Measurements from ENCODE around the gene RRM1.
"Not testable (repeated sequence)": the region's sequence is repeated elsewhere in the genome, so short reads cannot be mapped to it uniquely, and the experiment has no call there.

RRM1 gene

DNA sequence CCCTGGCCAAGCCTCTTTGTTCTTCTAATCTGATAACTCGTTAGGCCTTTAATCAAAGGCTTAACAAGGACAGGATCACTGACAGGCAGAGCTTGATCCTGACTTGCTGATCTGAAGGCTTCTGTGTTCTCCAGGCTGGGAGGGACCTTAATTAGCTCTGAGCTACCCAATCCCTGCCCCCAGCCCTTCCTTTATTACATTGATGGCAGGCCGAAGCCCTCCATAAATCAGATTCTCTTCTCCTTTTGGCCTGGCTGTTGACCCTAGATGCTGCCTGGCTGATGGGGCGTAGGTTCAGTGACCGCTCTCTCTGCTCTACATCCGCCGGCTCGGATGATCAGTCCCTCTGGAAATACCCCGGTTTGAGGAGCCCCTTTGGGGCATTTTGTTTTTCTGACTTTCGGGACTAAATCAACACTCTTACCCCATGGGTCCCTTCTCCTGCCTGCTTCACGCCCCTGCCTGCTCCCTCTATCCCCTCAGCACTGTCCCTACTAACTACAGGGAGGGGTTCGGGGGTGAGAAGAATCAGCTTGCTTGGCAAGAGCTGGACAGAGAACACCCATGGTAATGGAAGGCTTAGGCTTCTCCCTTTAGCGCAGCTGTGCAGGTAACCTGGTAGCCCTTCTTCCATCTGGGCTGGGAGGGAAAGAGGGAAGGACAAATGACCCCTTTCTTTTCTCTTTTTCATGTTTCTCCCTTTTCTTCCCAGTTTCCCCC, 10.0 kb upstream of the RRM1 start:
- no peak for DNase-seq

DNA sequence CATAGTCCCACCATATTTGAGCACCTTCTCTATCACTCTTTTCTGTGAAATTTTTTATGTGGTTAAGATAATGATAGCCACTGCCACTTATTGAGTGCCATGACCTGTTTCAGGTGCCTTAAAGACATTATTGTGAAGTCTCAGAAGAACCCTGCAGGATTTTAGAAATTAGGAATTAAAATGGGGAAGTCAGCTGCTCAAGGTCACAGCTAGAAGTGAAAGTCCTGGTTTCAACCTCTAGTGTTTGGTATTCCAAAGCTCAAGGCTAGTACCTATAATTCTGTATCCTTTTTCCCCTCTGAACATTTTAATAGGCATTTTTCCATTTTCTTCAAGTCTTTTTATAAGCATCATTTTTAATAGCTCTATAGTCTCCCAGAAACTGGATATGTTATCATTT, 9.0 kb upstream of the RRM1 start:
- no peak for DNase-seq

DNA sequence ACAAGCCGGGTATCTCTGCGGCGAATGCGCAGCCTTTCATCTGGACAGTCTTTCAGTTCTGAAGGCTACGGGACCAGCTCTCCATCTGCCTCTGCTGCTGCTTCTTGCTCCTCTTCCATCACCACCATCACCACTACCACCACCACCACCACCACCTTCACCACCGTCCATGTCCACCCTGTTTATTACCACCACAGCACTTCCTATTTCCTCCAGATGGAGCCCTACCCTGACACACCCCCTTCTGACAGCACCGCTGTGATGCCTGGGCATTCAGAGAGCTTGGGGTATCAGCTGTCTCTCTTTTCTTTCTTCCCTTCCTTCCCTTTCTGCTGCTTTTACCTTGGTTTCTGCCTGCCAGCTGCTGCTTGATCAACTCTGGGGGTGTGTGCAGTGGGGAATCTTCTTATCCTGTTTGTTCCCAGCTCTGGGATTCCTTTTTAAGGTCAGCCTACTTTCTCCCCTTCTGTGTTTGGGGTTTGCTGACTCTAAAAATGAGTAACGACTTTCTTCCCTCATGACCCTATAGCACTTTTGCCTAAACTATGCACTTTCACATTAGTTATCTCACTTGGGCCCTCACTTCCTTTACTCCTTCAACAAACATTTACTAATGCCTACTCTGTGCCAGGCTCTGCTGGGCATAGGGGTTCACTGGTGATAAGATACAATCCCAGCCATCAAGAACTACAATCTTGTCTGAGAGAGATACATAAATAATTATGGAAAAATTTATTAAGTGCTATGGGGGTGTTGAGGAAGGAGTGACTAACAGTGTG, 7.8 kb upstream of the RRM1 start:
- DNase-seq, result no peak

- DNase-seq, result no peak
Measured at GRCh38 chr11:4087551-4087950, 7.0 kb upstream of the RRM1 start.

DNA sequence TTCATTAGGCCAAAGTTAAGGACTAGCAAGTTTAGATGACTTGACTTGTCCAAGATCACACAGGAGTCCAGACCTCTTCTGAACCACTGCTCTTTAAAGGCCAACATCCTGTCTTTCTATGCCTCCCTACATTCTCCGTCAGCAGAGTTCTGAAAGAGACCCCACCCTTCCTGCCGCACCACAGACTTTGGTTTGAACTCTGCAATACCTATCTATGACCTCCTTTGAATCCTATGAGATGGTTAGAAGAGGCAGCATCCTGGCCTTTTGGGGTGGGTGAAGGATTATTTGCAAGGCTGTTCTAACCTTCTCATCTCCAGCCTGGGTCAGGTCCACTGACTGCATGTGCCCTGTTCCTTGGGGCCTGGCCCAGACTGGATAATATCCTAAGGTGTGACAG, 4.3 kb upstream of the RRM1 start:
- peak; percentile 47 for DNase-seq

- DNase-seq, result no peak
Measured at GRCh38 chr11:4092026-4092425, 2.6 kb upstream of the RRM1 start.

- DNase-seq, result no peak
Measured at GRCh38 chr11:4093519-4094347, 866 bp upstream of the RRM1 start.

DNA sequence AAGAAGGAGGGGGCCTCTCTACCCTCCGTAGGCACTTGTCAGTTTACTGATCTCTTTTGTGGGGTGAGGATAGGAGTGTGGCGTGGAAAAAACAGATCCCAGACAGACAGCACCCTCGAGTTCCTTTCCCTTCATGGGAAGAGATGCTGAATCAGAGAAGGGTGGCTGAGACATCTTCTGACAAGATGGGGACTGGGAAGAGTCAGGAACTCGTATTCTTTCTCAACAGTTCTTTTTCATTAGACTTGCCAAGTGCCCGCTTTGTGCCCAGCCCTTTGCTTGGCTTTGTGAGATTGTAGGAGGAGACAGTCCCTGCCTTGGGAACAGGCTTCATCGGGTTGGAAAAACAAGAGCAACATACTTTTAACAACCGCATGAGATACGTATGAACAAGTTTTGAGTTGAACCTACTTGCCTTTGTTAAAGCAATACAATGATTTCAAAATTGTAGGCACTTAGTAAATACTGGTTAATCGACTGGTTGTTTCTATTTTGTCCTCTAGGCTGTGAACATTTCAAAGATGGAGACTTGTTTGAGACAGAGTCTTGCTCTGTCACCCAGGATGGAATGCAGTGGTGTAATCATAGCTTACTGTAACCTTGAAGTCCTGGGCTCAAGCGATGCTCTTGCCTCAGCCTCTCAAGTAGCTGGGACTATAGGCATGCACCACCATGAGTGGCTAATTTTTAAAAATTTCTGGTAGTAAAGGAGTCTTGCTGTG, 1.1 kb downstream of the RRM1 start:
- no peak for DNase-seq

GRCh38 chr11:4098026-4098621, 3.5 kb downstream of the RRM1 start:
- DNase-seq, result no peak

DNA sequence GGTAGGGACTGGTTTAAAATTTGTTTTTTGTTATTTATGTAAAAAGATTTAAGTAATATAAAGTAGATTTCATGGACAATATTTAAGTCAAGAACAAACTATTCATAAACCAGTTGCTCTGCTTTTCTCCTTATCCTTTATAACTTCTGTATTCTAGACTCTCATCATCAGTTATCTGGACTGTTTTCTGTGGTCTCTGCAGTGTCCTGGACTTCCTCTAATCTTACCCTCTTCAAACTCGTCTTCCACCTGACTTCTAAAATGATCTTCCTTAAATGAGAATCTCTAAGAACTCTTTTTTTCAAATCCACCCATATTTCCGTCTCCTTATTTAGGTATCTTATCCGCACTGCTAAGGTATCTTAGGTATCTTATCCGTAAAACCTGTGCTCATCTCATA, 8.1 kb downstream of the RRM1 start:
- no peak for DNase-seq

DNA sequence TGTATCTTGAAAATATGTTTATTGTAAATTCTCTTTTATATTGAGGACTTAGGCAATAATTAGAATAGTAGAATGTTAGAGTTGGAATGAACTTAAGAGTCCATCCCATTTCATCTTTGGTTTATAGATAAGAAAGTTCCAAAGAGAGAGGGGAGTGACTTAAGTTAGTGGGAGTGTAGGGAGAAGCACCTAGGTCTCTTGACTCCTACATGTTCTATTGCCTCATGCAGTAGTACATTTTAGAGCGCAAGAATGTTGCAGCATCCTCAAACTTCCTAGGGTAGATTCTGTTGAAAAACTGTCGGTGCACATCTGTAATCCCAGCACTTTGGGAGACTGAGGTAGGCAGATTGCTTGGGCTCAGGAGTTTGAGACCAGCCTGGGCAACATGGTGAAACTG, 8.7 kb downstream of the RRM1 start:
- DNase-seq, result no peak

GRCh38 chr11:4105916-4106315, 11.3 kb downstream of the RRM1 start:
- DNase-seq, result no peak

DNA sequence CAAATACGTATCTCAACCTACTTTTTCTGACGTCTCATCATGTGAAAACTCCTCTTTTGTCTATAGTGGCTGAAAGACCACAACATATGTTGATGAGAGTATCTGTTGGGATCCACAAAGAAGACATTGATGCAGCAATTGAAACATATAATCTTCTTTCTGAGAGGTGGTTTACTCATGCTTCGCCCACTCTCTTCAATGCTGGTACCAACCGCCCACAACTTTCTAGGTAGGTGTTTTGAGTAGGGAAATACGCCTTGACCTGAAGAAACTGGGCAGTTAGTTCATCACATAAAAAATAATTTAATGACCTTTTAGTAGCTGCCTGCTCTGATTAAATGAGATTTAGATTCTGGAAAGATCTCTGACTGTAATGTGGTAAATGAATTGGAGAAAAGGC, 17.2 kb downstream of the RRM1 start:
- DNase-seq, result no peak

- DNase-seq, result no peak
Measured at GRCh38 chr11:4115128-4115527, 20.5 kb downstream of the RRM1 start.

DNA sequence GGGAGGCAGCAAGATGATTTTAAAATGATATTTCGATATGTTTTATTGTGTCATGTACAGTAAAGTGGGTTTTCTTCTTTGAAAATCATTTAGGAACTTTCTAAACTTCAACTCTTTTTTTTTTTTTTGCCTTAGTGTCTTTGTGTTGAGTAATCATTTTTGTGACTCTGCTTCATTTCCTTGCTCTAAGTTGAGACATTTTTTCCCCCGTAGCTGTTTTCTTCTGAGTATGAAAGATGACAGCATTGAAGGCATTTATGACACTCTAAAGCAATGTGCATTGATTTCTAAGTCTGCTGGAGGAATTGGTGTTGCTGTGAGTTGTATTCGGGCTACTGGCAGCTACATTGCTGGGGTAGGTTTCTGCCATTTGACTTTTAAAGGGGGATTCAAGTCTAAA, 23.5 kb downstream of the RRM1 start:
- DNase-seq, result no peak

- no peak for DNase-seq
Measured at GRCh38 chr11:4123218-4123617, 28.6 kb downstream of the RRM1 start.

- DNase-seq, result no peak
Measured at GRCh38 chr11:4125141-4125540, 30.5 kb downstream of the RRM1 start.

- no peak for DNase-seq
Measured at GRCh38 chr11:4127357-4127756, 32.8 kb downstream of the RRM1 start.

GRCh38 chr11:4130219-4130618, 35.6 kb downstream of the RRM1 start:
- not testable (repeated sequence) for DNase-seq

DNA sequence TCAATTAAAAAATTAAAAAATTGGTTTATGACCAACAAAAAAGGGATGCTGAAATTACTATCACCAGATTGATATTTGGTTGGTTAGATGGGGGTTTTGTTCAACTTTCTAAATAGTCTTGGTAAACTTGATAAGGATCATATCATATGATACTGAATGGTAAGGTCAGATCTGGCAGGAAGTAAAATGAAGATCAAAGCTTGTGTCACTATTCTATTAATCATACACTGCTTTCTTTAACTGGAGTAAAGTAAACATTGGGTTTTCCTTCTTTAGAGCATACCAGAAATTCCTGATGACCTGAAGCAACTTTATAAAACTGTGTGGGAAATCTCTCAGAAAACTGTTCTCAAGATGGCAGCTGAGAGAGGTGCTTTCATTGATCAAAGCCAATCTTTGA, 40.2 kb downstream of the RRM1 start:
- DNase-seq, result no peak

- no peak for DNase-seq
Measured at GRCh38 chr11:4138497-4138896, 43.9 kb downstream of the RRM1 start.

DNA sequence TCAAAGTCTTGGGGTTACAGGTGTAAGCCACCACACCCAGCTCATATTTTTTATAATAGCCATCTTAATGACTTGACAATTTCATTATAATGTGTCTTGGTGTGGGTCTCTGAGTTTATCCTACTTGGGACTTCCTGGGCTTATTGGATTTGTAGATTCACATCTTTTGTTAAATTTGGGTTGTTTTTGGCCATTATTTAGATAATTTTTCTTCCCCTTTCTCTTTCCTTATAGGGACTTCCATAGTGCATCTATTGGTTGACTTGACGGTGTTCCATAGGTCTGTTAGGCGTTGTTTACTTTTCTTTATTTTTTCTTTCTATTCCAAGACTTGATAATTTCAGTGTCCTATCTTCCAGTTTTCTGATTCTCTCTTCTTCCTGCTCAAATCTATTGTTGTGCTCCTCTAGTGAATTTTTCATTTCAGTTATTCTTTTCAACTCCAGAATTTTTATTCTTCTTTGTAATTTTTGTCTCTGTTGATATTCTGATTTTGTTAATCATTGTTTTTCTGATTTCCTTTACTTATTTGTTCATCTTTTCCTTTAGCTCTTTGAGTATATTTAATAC, 45.6 kb downstream of the RRM1 start:
- no peak for DNase-seq

Data from activated T-cell treated with anti-CD3 and anti-CD28 coated beads, Interleukin-2, amount 50 U/mL, for 1 hour (primary cell).